T-helper 22 cell (primary cell): ENCODE results near the gene MTMR10.

Source experiments
- DNase-seq: peaks from one replicate; pipeline ENCODE4 v3.0.0-alpha.2; 2020; ENCODE audit warnings: low read depth

MTMR10 gene

DNA sequence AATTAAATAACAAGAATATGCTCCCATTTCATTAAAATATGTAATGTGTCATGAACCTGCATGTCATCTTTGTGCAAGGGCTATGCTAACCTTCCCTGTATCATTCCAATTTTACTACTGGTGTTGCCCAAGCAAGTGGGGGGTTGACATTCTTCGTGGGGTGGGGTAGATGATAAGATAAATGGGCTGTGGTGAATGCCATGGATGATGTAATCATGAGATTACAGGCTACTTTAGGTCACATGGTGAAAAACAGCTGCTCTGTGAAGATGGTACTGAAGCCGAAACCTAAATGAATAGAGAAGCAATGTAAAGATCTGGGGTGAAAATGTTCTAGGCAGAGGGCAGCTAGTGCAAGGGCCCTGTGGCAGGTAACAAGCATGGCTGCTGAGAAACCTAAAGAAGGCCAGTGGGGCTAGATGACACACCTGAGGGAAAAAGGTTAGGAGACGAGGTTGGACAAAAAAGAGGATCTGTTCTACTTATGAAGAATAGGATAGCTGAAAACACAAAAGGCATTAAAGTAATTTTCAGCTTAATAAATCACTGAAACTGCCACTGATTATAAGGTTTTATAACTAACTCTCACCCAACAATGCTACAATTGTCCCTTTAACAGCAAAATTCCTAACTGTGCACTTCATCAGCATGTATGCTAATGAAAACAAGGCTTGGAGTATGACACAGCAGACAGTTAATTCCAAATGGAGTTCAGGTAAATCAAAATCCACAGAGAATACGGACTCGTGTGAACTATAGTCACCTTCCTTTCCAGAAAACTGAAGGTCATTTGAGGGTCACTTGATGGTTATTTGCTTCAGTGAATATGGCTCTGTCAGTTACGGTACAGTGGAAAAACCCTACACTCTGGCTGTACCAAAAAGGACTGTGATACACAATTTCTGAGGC lies 35.0 kb downstream of the MTMR10 start:
- DNase-seq, result no peak

DNA sequence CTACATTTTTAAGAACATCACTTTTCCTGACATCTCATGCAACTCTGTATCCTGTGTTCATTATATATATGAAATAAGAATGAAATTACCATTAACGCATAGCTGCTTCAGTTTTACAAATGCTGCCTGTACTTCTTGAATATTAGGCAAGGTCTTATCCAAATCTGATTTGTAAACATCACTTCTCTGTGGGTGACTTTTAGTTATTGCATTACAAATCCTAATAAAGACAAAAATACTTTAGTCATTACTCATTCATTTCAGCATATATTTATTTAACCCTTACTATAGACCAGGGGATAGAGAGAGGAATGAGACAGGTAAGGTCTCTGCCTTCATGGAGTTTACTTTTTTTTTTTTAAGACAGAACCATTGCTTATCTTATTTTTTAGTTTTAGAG lies 36.8 kb downstream of the MTMR10 start:
- no peak for DNase-seq

DNA sequence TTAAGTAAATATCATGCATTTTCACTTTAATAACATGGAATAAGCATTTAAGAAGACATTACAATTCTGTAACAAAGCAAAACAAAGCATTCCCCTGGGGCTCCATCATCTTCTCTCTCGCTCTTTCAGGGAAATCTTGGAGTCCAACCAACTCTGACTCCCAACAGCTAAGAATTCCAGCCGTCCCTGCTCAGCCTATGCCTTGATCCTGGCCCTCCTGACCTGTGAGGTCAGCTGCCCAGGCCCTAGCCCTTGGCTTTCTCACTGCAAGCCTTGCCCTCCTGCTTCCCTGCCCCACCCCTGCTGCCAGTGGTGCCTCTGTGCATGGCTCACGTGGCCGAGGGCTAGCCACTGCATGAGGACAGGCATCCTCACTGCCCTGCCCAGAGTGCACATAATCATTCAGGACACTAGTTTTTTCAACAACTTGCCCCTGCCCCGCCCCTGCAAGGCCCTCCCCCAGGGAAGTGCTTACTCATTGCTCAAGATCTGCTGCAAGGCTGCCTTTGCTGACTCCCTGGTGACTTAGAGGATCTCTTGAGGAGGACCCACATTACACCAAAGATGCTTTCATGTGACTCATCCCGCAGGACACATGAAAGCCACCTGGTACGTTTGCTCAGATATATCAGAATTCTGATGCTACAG lies 37.6 kb downstream of the MTMR10 start:
- no peak for DNase-seq

DNA sequence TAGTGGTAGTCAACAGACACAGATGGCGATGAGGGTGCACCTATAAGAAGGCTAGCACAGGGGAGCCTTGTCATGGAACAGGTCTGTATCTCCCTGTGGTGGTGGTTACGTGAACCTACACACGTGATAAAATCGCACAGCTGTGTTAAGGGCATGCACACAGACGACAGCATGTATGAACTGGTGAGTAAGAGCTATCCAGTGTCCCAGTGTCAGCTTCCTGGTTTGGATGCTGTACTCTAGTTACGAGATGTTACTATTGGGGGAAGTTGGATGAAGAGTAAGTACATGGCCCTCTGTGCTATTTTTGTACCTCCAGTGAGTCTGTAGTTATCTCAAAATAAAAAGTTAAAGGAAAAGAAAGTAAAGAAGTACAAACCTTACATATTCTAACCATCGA lies 38.2 kb downstream of the MTMR10 start:
- DNase-seq, result no peak

DNA sequence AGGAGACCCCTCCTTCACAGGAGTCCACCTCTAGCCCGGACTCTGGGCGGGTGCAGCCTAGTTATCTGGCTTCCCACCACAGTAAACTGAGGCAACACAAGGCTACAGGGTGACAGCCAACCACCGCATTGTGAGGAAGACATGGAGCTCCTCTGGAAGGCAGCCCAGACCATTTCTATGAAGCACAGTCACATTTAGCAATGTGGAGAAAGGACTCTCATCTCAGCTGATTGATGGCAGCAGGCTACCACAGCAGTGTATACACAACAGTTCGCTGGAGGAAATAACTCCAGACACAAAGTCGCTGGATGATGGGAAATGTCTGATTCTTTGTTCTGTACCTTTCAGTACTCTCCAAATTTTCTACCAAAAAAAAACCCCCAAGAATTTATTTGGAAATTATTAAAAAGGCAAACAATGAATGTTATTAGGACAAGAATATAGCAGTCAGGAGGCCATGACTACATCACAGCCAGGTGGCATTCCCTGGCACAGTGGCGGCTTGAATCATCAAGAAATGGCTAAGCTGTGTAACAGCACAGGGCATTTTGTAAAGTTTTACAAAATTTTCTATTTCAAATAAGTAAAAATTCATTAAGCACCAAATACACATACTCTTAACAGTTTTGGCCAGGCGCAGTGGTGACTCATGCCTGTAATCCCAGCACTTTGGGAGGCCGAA lies 47.6 kb downstream of the MTMR10 start:
- DNase-seq, result no peak

DNA sequence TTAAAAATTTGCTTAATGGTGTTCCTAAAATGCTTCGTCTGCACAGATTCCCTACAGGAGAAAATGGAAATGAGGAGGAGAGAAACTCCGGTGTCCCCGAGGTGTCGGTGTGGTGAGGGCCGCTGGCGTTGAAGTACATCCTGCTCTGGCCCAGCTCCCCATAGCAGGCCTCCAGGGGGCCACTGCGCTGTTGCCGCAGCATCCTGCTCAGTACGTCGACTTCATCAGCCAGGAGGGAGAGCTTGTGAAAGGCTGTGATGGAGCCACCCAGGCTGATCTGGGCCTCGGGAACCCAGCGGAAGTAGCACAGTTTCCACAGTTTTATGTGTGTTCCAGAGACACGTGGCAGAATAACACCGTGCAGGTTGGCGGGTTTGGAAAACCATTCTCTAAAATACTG lies 49.9 kb downstream of the MTMR10 start:
- DNase-seq, result no peak

DNA sequence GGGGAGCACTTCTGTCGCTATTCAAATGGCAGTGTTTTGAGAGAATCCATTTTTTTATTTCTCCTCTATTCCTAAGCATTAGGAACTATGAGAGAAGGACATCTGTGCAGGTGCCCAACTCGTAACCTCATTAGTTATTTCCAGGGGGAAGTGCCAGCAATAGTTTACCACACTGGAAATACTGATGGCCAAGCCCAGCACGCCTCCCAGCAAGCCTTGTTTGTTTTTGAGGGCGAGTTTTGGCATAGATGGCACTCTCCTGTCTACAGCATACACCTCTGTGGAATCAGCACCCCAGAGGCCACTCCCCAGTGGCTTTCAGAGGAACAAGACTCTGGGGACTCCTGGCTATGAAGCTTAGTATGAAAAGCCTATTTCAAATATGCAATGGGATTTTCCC lies 51.1 kb downstream of the MTMR10 start:
- no peak for DNase-seq

DNA sequence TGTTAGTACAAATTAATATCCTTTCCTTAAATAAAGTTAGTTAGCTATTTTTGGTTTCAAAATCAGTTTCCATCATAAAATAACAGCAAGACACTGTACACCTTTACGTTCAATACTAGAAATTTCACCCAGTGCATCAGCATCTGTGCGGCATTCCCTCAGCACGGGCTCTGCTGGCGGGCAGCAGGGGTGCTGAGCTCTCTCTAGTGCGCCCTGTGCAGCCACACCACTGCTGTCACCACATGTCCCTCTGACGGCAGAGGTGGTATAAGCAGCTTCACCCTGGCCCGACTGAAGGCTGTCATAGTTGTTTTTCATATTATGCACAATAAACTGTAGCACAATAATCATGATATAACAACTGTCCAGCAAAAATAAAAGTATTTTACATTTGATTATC lies 52.3 kb downstream of the MTMR10 start:
- no peak for DNase-seq

DNA sequence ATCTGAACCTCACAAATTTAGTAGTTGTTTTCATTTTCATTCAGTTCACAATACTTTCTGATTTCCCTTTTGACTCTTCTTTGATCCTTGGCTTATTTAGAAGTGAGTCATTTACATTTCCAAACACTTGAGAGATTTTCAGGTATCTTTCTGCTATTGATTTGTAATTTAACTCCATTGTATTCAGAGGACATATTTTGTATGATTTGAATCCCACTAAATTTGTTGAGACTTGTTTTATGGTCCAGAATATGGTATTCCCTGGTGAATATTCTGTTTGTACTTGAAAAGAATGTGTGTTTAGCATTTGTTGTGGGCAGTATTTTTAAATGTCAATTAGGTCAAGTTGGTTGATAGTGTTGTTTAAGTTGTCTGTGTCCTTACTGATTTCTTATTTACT lies 58.1 kb downstream of the MTMR10 start:
- no peak for DNase-seq

DNA sequence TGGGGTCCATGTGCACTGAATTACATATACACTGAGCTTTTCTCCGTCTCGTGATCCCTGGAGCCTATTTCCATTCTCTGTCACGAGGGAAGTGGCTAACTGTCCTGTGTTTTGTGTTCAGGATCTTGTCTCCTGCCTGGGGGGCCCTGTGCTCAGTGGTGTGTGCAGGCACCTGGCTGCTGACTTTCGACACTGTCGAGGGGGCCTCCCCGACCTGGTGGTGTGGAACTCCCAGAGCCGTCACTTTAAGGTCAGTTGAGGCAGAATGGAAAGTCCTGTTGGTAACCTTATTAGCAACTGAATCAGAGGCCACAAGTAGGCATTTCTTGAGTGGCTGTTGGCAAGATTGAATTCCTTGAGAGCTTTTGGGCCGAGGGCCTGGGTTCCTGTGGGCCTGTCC lies 61.0 kb downstream of the MTMR10 start:
- DNase-seq, result no peak

DNA sequence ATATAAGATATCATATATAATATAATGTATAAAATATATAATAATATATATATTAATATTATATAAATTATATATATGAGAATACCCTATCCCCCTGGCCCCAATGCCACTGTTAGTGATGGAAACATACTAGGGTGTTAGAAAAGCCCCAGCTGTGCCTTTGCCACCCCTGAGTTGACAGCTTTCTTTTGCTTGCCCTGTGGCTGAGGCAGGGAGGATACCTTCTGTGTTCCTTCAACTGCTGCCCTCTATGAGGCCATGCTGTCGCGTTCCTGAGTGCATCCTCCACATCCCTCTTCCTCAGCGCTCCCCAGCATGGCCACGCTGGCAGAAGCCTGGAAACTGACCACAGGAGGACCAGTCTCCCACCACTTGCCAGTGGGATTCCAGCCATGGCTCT lies 61.4 kb downstream of the MTMR10 start:
- no peak for DNase-seq

DNA sequence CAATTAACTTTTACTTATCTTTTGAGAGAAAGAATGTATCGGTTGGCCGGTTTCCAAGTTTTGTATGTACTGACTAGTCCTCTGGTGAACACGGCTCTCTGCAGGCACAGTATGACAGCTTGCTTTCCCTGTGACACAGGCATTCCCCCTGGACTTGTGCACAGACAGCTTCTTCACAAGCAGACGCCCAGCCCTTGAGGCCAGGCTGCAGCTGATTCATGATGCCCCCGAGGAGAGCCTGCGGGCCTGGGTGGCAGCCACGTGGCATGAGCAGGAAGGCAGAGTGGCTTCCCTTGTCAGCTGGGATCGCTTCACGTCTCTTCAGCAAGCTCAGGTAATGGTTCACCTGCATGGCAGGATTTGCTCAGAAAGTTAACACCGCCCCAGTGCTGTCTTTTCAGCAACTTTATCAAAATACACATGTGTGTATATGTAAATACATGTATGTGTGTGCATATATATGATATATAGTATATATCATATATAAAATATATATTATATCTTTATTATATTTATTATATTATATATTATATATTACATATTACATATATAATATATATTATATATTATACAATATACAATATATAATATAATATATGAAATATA lies 62.3 kb downstream of the MTMR10 start:
- DNase-seq, result no peak

DNA sequence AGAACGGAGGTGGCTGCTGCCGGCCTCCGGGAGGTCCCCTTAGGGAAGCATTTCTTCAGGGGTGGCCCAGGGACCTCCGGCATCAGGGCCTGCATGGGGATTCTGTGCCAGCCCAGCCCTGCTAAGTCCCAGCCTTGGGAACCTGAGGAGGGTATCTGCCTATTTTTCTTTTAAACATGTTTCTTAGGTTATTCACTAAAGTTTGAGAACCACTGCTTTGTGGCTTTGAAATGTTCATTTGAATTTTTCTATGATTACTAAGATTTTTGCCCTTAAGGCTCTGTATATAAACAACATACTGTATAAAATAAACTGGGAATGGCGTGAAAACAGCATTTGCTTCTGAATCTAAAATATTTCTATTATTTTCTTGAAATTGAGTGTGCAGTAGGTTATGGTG lies 63.4 kb downstream of the MTMR10 start:
- no peak for DNase-seq

DNA sequence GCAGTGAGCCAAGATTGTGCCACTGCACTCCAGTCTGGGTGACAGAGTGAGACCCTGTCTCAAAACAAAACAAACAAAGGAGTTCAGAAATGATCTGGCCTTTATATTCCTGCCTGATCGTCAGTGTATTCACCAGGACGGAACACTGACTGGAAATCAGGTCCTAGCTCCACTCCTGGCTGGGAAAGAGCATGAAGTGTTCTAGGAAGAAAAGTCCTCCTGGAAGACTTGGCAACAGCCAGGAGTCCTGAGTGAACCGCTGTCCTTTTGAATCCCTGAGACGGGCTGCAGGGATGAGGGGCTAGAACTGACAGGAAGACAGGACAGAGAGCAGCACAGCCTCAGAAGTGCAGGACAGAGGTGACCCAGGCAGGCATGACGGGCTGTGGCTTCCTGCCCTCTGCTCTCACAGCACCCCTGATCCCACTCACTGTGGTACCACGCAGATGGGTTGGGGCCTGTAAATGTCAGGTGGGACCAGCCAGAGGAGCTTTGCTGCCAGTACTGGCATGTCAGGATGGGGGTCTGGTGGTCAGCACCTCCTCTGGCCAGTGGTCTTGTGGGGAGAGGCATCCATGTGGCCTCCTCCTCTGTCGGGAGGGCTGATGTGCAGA lies 64.2 kb downstream of the MTMR10 start:
- no peak for DNase-seq

DNA sequence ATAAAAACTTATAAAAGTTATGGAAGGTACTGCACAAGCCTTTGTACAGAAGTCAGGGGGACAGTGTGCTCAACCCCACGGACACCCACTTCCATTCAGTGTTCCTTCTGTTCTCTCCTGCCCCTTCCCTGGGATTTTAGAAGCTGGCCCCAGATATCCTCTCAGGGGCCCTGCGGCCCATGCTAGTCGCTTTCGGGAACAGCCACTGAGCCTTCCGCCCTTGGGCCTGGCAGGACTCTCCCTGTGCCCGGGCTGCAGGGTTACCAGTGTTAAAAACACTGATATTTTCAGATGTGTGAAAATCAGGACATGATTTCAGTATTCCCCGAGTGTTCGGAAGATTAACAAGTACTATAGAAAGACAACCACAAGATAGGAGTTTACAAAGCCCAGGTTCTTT lies 65.3 kb downstream of the MTMR10 start:
- no peak for DNase-seq

DNA sequence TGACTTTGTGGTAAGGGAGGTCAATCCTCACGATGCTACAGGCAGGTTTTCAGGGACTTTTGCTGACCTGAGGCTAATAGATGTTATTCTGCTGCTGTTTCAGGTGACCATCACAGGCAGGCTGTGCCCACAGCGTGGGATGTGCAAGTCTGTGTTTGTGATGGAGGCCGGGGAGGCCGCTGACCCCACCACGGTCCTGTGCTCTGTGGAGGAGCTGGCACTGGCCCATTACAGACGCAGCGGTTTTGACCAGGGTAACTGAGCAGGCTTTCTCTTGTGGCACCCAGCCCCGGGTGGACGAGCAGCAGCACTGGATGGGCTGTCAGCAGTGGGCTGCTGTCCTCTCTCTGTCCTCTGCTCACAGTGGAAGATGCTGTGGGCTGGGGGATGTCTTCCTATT lies 65.7 kb downstream of the MTMR10 start:
- no peak for DNase-seq

DNA sequence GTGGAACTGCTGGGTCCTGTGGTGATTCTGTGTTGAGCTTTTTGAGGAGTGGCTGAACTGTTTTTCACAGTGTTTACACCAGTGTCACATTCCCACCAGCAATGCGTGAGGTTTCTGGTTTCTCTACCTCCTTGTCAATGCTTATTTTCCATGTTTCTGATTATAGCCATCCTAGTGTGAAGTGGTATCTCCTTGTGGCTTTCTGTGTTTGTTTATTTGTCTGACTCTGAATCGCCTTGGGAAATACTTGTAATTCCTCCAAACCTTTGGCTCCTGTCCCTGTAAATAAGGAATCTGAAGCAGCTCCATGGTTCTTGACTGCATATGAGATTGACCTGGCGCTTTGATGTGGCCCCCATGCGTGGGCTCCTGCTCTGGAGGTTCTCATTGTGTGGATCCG lies 67.1 kb downstream of the MTMR10 start:
- no peak for DNase-seq

DNA sequence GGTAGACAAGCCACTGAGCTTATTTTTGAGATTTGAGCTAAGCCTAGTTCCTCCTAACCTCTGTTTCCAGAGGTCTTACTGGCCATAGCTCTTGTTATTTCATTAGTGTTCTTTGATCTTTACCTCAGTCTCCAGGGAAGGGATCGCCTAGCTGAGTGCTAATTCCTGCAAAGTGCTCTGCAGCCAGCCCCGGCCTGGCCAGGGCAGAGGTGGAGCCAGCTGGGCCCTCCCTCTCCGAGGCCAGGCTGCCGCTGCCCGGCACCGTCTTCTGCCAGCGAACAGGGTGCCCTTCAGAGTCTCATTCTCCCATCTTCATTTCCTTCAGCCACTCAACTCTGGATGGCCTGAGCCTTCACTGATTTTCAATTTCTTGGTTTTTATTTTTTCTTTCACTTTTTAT lies 68.0 kb downstream of the MTMR10 start:
- no peak for DNase-seq

DNA sequence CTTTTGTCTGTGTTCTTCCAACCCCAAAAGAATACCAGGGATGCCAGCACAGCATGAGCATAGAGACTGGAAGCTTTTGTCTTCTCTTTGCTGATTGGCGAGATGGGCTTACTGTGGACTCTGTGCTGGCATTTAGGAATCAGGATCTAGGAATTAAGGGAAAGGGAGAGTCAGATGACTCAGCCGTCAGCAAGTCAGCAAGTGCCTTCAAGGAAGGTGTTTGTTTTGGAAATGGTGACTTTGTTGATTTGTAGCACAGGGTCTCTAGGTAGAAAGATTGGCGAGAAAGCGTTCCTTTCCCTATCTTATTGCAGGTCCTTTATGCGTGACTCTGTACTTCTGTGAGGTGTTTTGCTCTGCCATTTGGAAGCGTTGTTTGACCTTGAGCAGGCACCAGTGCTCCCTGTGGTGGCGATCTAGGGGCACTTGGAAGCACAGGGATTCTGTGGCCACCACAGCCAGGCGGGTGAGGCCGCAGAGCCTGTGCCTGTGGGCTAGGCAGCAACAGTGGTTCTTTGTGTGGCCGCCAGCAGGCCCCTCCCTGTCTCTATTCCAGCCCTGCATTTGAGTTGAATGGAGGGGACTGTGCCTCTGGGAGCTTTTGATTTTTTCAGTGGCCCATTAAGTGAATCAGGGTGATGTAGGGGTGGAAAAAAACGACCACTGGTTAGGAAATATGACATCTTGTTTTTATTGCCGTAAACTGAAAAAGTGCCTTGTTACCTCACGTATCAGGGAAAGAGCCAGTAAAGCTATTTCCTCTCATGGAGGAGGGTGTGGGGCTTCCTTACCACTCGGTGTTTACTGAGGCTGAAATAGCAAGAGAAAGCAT lies 68.7 kb downstream of the MTMR10 start:
- DNase-seq, result no peak

DNA sequence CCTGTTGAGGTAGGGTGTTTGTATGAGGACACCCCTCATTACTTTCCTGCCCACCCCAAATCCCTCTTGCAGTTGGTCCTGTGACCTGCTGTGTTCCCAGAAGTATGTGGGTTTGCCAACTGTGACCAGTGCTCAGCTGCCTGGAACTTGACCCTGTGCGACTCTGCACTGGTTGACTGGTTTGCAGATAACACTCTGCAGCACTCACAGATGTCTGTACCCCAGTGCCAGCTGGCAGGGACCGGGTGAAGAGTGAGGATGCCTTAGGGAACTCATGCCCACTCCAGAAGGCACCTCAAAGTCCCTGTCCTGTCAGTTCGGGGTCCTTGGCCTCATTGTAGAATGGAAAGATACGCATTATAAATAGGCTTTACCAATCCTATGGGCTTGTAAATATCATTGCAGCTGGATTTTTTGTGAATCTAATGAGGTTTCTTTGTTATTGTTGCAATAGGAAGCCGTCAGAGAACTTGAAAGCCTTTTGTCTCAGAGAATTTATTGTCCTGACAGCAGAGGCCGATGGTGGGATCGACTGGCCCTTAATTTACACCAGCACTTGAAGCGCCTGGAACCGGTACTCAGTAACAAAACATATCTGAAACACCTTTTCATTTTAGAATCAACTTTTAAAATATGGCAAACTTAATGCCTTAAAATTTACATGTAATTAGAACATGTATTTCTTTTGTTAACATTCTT lies 69.5 kb downstream of the MTMR10 start:
- DNase-seq, result no peak

DNA sequence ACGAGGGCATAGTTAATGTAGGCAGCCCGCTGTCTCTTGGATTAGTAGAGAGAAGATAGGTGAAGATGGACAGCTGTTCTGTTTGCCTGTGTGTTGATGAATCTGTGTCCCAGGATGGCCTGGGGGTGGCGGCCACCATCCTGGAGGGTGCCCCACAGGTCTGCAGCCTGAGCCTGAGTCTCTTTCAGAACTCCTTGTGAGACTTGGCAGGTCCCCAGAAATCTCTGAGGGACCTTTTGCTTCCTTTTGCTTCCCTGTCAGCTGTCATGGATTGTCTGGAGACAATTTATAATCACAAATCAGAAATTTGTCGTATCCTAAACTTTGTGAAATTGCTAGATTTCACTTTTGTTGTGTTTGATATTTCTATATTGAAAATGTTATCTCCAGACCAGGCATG lies 70.3 kb downstream of the MTMR10 start:
- no peak for DNase-seq
